Right ventricle myocardium superior (tissue), 1 donor: ENCODE results near the gene GKAP1. TPM values are rescaled to one million over a fixed set of nuclear protein-coding genes. Genes with fewer than 3 reads are reported as not detected.
A peak's percentile ranks its signal among the peaks of the same experiment; 100 is the strongest.
"Not testable (repeated sequence)": the region's sequence is repeated elsewhere in the genome, so short reads cannot be mapped to it uniquely, and the experiment has no call there.

Experiments
- ATAC-seq: fragments of 200-7000 bp; cut with Tn5 transposase; one replicate; pipeline ENCODE4 v1.9.1; 2020; ENCODE audit warnings: mild to moderate bottlenecking; ENCODE audit not compliant: poor library complexity
- DNase-seq: peaks from one replicate; pipeline ENCODE4 v3.0.0-alpha.2; 2020
- intact Hi-C: fragments of 100-400 bp; cut with DNase I; formaldehyde crosslinking; loops from one replicate; pipeline ENCODE4 v1.11.2; 2022
- total RNA-seq: library from RNA; stranded (reverse); fragmentation: NEBNext Ultra II Directional; extraction: Animal tissue kit (Norgen Biotek cat#: 25700); gene quantifications from one replicate; pipeline ENCODE4 v1.2.1, GENCODE V29; 2021
- donor health status: DM: no; HTN: yes; CAD: no; lungs with severe emphysema.

GKAP1 gene
- total RNA-seq, 1 donor from 2014 or later, result 25.2 TPM

GRCh38 chr9:83754383-83754977 is 63.1 kb downstream of the GKAP1 start:
- ATAC-seq (no peak), DNase-seq (no peak)
- intact Hi-C loops, result no loop called here

GRCh38 chr9:83749706-83750105 is 67.9 kb downstream of the GKAP1 start:
- no peak for DNase-seq
- no peak for ATAC-seq
- intact Hi-C loops, result no loop called here

GRCh38 chr9:83744206-83744605 is 73.4 kb downstream of the GKAP1 start:
- intact Hi-C loops, result no loop called here
- DNase-seq (no peak), ATAC-seq (no peak)

- intact Hi-C loops, result no loop called here
- no peak for ATAC-seq
- no peak for DNase-seq
Measured at GRCh38 chr9:83733739-83734138, 83.8 kb downstream of the GKAP1 start.

DNA sequence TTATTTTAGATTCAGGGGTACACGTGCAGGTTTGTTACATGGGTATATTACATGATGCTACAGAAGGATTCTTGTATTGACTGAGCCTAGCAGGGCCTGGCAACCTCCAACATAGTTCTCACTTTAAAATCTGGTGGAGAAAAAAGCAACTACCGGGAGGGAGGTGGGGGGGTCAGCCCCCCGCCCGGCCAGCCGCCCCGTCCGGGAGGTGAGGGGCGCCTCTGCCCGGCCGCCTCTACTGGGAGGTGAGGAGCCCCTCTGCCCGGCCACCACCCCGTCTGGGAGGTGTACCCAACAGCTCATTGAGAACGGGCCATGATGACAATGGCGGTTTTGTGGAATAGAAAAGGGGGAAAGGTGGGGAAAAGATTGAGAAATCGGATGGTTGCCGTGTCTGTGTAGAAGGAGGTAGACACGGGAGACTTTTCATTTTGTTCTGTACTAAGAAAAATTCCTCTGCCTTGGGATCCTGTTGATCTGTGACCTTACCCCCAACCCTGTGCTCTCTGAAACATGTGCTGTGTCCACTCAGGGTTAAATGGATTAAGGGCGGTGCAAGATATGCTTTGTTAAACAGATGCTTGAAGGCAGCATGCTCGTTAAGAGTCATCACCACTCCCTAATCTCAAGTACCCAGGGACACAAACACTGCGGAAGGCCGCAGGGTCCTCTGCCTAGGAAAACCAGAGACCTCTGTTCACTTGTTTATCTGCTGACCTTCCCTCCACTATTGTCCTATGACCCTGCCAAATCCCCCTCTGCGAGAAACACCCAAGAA is 88.8 kb downstream of the GKAP1 start:
- intact Hi-C loops, DNase-seq, ATAC-seq: not testable (repeated sequence)

- DNase-seq, result no peak
- intact Hi-C loops, result no loop called here
- ATAC-seq, result no peak
Measured at GRCh38 chr9:83724436-83724835, 93.1 kb downstream of the GKAP1 start.

GRCh38 chr9:83722726-83723495 is 94.7 kb downstream of the GKAP1 start:
- ATAC-seq (no peak), DNase-seq (no peak)
- intact Hi-C loops, result no loop called here

GRCh38 chr9:83721509-83721908 is 96.1 kb downstream of the GKAP1 start:
- DNase-seq (no peak), ATAC-seq (no peak)
- intact Hi-C loops, result no loop called here

DNA sequence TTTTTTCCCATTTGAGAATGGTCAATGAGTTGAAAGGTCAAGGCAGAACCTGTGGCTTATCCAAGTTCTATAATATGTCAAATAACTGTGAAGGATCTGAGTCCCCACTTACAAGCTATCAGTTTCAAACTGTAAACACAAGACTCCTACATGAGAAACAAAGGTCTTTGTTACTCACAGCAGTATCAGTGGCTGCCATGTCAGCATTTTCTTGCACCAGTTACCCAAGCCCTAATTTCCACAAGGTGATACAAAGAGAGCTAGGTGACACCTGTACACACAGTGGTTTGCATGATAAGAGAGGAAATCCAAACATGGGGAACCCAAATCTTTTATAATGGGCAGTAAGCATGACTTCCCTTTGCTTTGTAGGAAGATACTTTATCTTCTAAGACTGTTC is 101.8 kb downstream of the GKAP1 start:
- no peak for DNase-seq
- intact Hi-C loops, result no loop called here
- no peak for ATAC-seq

GRCh38 chr9:83715221-83715620 is 102.3 kb downstream of the GKAP1 start:
- ATAC-seq, result no peak
- intact Hi-C loops, result no loop called here
- DNase-seq, result no peak

- no peak for ATAC-seq
- DNase-seq, result no peak
- intact Hi-C loops, result no loop called here
Measured at GRCh38 chr9:83714329-83714728, 103.2 kb downstream of the GKAP1 start.

- ATAC-seq, result peak; percentile 58
- DNase-seq, result peak; percentile 80
- intact Hi-C loops, result no loop called here
Measured at GRCh38 chr9:83708515-83709158, 108.9 kb downstream of the GKAP1 start.

DNA sequence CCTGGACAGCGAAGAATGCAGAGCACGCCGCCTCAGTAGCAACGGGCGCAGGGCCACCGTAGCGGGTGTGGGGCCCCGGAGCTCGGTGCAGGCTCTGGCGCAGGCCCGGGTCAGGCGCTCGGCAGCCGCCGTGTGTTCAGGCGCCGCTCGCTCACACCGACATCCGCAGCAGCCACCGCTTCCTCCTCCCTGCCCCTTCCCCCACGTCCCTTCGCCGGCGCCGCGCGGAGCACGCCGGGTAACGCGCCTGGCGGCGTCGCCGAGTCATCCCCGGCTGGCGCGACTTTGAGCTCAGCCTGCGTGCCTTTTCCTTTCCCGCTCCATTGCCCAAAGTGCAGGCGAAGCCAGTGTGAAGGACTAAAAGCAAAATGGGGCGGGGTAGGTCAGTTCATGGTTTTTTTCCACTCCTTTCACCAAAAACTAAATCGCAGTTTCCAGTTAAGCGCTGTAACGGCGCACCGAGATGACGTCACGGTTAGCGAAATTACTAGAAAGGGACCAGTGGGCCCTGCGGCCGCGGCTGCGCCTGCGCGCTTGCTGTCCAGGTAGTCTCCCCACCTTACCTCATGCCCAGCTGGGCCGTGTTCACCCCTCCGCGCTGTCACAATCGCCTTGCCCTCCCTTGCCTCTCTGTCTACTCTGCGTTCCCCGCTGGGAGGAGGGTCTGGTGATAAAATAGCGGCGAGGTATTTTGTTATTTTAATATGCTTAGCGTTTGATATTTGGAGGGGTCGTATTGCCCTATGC is 109.6 kb downstream of the GKAP1 start, which contains the start of gene UBQLN1:
UBQLN1 (minus strand) TSS at position 191 of the 747 bp plus-strand sequence. CDS start 279 bp downstream, outside the sequence.
- intact Hi-C loops, result no loop called here
- peak; percentile 98 for ATAC-seq
- peak; percentile 97 for DNase-seq

- ATAC-seq (peak; percentile 80), DNase-seq (no peak)
- intact Hi-C loops, result no loop called here
Measured at GRCh38 chr9:83707518-83707767, 110.1 kb downstream of the GKAP1 start.

DNA sequence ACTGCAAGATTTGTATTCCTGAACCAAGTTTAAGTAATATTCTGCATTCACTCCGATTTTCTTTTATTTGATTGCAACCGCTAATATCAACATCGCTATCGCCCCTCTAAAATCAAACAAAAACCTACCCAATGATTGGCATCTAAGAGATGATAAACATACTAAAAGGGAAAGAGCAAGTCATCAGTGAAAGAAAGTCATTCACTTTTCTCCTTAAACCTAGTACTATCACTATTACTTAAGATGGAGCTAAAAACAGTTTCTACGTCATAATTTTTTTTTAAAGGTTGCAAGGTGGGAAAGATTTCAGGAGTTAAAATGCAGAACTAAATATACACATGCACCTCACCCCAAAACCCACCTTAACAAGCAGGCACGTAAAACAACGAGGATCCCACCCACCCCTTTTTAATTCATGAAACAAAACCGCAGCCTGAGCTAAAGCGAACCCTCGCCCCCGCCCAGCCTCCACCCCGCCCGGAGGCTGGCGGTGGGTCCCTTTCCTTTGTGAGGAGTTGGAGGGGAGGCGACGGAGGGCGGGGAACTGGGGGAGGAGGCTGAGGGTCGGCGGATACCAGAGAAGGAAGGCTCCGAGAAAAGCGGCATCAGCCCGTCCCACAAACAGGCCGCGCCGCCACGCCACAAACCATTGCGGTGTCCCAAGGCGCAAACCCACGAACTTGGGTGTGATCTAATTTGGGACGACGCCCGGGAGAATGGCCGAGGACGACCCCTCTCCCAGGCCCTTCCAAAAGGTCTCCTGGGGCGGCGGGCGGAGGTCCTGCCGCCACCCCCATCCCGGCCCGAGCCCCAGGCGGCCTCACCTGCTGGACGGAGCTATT is 110.7 kb downstream of the GKAP1 start:
- ATAC-seq (peak; percentile 8), DNase-seq (peak; percentile 54)
- intact Hi-C loops, result no loop called here

GRCh38 chr9:83705219-83705651 is 112.3 kb downstream of the GKAP1 start:
- ATAC-seq, intact Hi-C loops, DNase-seq: not testable (repeated sequence)

DNA sequence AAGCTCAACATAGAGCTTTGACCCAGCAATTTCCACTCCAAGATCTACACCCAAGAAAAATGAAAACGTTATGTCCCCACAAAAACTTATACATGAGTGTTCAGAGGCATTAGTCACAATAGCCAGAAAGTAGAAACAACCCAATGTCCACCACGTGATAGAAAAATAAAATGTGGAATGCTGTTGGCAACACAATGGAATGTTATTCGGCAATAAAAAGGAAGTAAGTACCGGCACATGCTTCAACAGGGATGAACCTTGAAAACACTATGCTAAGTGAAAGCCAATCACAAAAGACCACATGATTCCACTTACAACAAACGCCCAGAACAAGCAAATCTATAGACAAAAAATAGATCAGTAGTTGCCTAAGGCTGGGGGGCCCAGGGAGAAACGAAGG is 115.8 kb downstream of the GKAP1 start:
- peak; percentile 24 for ATAC-seq
- intact Hi-C loops, result no loop called here

GRCh38 chr9:83701286-83701685 is 116.3 kb downstream of the GKAP1 start:
- ATAC-seq, result no peak
- intact Hi-C loops, result no loop called here
- no peak for DNase-seq

More for the DNA sequence above, 115.8 kb downstream of the GKAP1 start:
- no peak for DNase-seq
